GM18867 (cell line): ENCODE data around the gene SERINC5.
"Not testable (repeated sequence)": the region's sequence is repeated elsewhere in the genome, so short reads cannot be mapped to it uniquely, and the experiment has no call there.

Experiments used
- ATAC-seq: cut with Tn5 transposase; IDR thresholded peaks from one replicate; pipeline ENCODE4 v1.9.1; 2021; ENCODE audit warnings: mild to moderate bottlenecking, moderate library complexity; ENCODE audit not compliant: unreplicated experiment

Gene SERINC5

GRCh38 chr5:80181618-80182211, 74.1 kb downstream of the SERINC5 start:
- no peak for ATAC-seq

- no peak for ATAC-seq
Measured at GRCh38 chr5:80177236-80177635, 78.6 kb downstream of the SERINC5 start.

- no peak for ATAC-seq
Measured at GRCh38 chr5:80175337-80175736, 80.5 kb downstream of the SERINC5 start.

GRCh38 chr5:80174790-80175189, 81.1 kb downstream of the SERINC5 start:
- ATAC-seq = no peak

GRCh38 chr5:80172067-80172695, 83.7 kb downstream of the SERINC5 start:
- ATAC-seq = no peak

GRCh38 chr5:80170117-80170535, 85.7 kb downstream of the SERINC5 start:
- ATAC-seq = no peak

- no peak for ATAC-seq
Measured at GRCh38 chr5:80168388-80169028, 87.3 kb downstream of the SERINC5 start.

GRCh38 chr5:80165452-80165851, 90.4 kb downstream of the SERINC5 start:
- no peak for ATAC-seq

- ATAC-seq = no peak
Measured at GRCh38 chr5:80161165-80161564, 94.7 kb downstream of the SERINC5 start.

GRCh38 chr5:80160242-80160641, 95.6 kb downstream of the SERINC5 start:
- no peak for ATAC-seq

GRCh38 chr5:80159133-80159815, 96.6 kb downstream of the SERINC5 start:
- no peak for ATAC-seq

- no peak for ATAC-seq
Measured at GRCh38 chr5:80156156-80156555, 99.7 kb downstream of the SERINC5 start.

GRCh38 chr5:80154749-80155148, 101.1 kb downstream of the SERINC5 start:
- no peak for ATAC-seq

GRCh38 chr5:80154289-80154688, 101.6 kb downstream of the SERINC5 start:
- ATAC-seq = not testable (repeated sequence)

GRCh38 chr5:80153586-80154126, 102.2 kb downstream of the SERINC5 start:
- no peak for ATAC-seq

GRCh38 chr5:80152778-80153177, 103.1 kb downstream of the SERINC5 start:
- no peak for ATAC-seq

- ATAC-seq = no peak
Measured at GRCh38 chr5:80151890-80152289, 104.0 kb downstream of the SERINC5 start.

- no peak for ATAC-seq
Measured at GRCh38 chr5:80150731-80151130, 105.1 kb downstream of the SERINC5 start.

GRCh38 chr5:80149161-80149609, 106.7 kb downstream of the SERINC5 start:
- ATAC-seq = no peak

- no peak for ATAC-seq
Measured at GRCh38 chr5:80147119-80147815, 108.6 kb downstream of the SERINC5 start.

GRCh38 chr5:80146046-80146445, 109.8 kb downstream of the SERINC5 start:
- ATAC-seq = no peak
